Endothelial cell of umbilical vein (primary cell): Measurements from ENCODE around the gene AP3S1.

Source experiments
- CTCF ChIP-seq, 2 donors: IDR thresholded peaks; 1 replicate in 1 of 2; 2 replicates in 1 of 2; pipeline ENCODE4 v1.5.1; 2011; ENCODE audit warnings: low read length in 2 of 2, mild to moderate bottlenecking in 2 of 2, moderate library complexity in 2 of 2, control low read depth in 1 of 2, inconsistent platforms in 1 of 2, low read depth in 1 of 2; ENCODE audit not compliant: insufficient read depth in 1 of 2; ENCODE audit errors: extremely low read depth in 1 of 2
- EZH2 ChIP-seq: IDR thresholded peaks from 2 replicates; pipeline ENCODE4 v1.6.1; 2012; ENCODE audit warnings: borderline replicate concordance, low read depth, mild to moderate bottlenecking, moderate library complexity, low read length, inconsistent platforms; ENCODE audit not compliant: severe bottlenecking
- GATA2 ChIP-seq: IDR thresholded peaks from 2 replicates; pipeline ENCODE4 v1.7.0; 2011; ENCODE audit warnings: low read depth, mild to moderate bottlenecking, moderate library complexity, mixed read lengths, low read length; ENCODE audit not compliant: insufficient read length, insufficient read depth
- MAX ChIP-seq: IDR thresholded peaks from 2 replicates; pipeline ENCODE4 v1.6.1; 2011; ENCODE audit not compliant: insufficient read depth, insufficient read length
- MYC ChIP-seq: IDR thresholded peaks from one replicate; pipeline ENCODE4 v1.6.1; 2011; ENCODE audit warnings: mild to moderate bottlenecking, low read depth, low read length
- POLR2AphosphoS5 ChIP-seq: IDR thresholded peaks from 2 replicates; pipeline ENCODE4 v1.6.1; 2012; ENCODE audit warnings: low read depth, mild to moderate bottlenecking, control low read depth, low read length, moderate library complexity; ENCODE audit not compliant: insufficient read depth

- TF ChIP-seq MYC: no peak
- TF ChIP-seq CTCF (IDR thresholded peaks at IDR 0.05; ENCODE audit: extremely low read depth in 1 of 2, insufficient read depth in 1 of 2, low read depth in 1 of 2, low read length in 2 of 2): no peak
- no peak for TF ChIP-seq EZH2
- TF ChIP-seq MAX: no peak
- no peak for TF ChIP-seq POLR2AphosphoS5
- no peak for TF ChIP-seq GATA2
These were observed 28.0 kb upstream of the AP3S1 start for GRCh38 chr5:115813719-115814118.
